ENCODE measurements around the gene CAMK4. TPM values are rescaled to one million over a fixed set of nuclear protein-coding genes. Genes with fewer than 3 reads are reported as not detected.

Gene CAMK4
- total RNA-seq, 2 experiments from 2014 or later = 33.3 to 36.5 TPM

DNA sequence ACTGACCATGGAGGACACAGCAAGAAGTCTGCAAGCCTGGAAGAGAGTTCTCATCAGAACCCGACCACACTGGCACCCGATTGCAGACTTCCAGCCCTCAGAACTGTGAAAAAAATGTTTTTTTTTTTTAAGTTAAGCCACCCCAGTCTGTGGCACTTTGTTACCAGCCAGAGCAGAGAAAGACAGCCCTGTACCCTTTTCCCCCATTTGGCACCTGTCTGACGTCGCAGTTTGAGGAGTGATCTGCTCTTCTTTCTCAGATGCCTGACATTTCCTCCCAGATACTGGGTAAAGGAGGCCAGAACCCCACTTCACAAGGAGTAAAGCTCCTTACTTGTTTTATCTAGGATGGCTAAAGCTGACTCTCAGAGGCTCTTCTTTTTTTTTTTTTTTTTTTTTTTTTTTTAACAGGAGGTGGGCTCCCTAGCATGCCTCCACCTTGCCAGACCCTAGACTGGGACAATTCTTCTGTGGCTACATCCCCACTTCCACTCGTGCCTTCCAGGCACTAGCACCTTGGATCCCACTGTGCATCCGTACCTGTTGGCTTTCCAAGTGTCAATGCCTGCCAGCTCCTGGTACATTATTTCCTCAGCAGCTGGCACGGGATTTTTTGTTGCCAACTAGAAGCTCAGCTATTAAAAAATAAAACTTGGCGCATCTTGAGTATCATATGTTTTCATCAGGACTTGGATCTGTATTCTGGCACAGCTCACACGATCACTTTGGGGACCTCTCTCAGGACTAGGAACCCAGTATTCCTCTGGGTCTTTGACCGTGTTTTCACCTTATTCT, 14.4 kb downstream of the CAMK4 start:
- Mint-ChIP-seq H3K4me3 (no peak overlapping the region), H3K4me1 (ENCODE audit: low read depth) (peaks cover 92% of the 10 kb centered on the region), H3K36me3 (no peaks in the 10 kb centered on the region), H3K9me3 (no peaks in the 10 kb centered on the region), H3K27me3 (no peaks in the 10 kb centered on the region), H3K27ac (peak overlapping the region; percentile 83)
- no peak for DNase-seq
- intact Hi-C loops (cut with micrococcal nuclease) = loop anchor here (10.0 kb wide), 1 partner anchor 1686 kb away; the partner anchor contains the start of gene REEP5
- ChIA-PET POLR2A (interaction anchor here (1.1 to 6.0 kb wide), 2 partner anchors 9 to 15 kb away, joined by 3 to 42 read pairs; no protein-coding TSS in a partner anchor), CTCF (interaction anchor here (1.4 to 4.3 kb wide), 3 partner anchors 14 to 81 kb away, joined by 3 to 21 read pairs (median 13); no protein-coding TSS in a partner anchor)

DNA sequence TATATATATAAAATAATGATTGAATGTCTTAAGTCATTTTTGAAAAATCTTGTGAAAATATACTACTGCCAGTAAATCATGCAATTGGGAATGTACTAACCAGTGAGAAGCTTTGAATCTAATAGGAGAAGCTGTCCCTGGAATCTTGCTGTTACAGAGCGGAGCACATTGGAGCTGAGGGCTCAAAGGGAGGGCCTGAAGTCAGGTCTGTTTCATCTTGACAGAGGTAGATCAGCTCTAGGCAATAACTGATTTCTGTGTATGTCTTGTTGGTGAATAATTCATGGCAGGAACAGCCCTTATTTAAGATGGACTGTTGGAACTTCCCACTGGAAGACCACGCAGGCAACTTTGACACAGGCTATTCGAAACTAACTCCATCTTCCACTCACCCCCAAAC, 17.5 kb downstream of the CAMK4 start:
- Mint-ChIP-seq H3K36me3 (peaks cover 2% of the 10 kb centered on the region), H3K9me3 (no peaks in the 10 kb centered on the region), H3K27me3 (no peaks in the 10 kb centered on the region), H3K27ac (no peak overlapping the region), H3K4me3 (no peak overlapping the region), H3K4me1 (ENCODE audit: low read depth) (peaks cover 84% of the 10 kb centered on the region)
- intact Hi-C loops (cut with micrococcal nuclease) = no loop called here
- DNase-seq = no peak
- ChIA-PET POLR2A (no interaction called here), CTCF (interaction anchor here (0.6 to 1.5 kb wide), 3 partner anchors 10 to 84 kb away, joined by 3 to 6 read pairs (median 4); no protein-coding TSS in a partner anchor)

DNA sequence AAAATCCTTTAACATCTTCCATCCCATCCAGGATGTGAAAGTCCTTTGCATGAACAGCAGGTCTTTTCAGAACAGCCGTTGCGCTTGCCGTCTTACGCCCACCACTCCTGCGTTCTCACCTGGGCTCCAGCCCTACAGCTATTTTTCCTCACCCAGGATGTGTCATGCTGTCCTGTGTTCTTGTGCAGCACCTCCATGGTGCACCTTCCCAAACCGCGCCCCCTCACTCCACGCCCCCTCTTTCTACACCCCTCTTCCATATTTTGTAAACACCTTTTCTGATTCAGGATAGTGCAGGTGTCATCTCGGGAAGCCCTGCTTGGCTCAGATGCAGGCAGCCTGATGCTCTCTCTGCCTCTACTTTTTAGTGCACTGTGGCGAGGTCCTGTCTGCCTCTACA, 18.4 kb downstream of the CAMK4 start:
- Mint-ChIP-seq H3K9me3 (no peaks in the 10 kb centered on the region), H3K4me3 (no peak overlapping the region), H3K27ac (no peak overlapping the region), H3K4me1 (ENCODE audit: low read depth) (peaks cover 78% of the 10 kb centered on the region), H3K27me3 (no peaks in the 10 kb centered on the region), H3K36me3 (peaks cover 2% of the 10 kb centered on the region)
- CTCF ChIA-PET = no interaction called here
- intact Hi-C loops (cut with micrococcal nuclease) = no loop called here
- POLR2A ChIA-PET = no interaction called here
- DNase-seq = no peak

DNA sequence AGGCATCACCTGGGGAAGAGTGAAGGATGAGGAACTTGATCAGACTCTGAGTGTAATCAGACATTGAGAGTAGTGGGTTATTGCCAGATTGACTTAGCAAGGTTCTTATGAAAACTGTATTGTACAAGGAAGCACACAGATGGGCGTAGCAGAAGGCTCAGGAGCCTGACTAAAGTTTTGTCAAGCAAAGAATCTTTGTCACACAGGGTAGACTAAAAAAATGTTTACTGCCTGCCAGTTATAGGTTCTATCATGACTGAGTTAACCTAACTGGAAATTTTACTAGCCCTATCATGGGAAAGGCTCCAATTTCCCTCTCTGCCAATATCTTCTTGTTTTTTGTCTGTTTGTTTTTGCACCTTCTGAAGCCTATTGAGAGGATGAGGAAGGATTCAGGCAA, 19.1 kb downstream of the CAMK4 start:
- no peak for DNase-seq
- Mint-ChIP-seq H3K4me3 (no peak overlapping the region), H3K4me1 (ENCODE audit: low read depth) (peaks cover 78% of the 10 kb centered on the region), H3K27me3 (no peaks in the 10 kb centered on the region), H3K36me3 (peaks cover 5% of the 10 kb centered on the region), H3K9me3 (no peaks in the 10 kb centered on the region), H3K27ac (no peak overlapping the region)
- CTCF ChIA-PET = interaction anchor here (1.3 kb wide), 1 partner anchor 35 kb away, joined by 4 read pairs; no protein-coding TSS in a partner anchor
- POLR2A ChIA-PET = no interaction called here
- intact Hi-C loops (cut with micrococcal nuclease) = no loop called here

DNA sequence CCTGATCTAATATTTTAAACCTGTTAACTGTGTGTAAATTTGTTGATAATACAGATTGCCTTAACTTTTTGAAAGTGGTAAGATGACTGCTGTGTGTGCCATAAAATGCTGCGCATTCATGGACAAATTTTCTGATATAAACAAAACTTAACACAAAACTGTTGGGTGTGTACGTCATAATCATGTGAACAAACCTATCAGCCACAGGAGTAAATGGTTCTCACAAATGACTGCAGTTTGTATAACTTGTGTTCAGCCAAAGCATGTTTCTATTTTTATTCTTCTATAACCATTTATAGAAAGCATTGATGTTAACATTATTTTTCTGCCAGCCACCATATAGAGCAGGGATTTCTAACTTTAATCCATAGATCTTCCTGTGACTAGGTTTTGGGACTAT, 21.5 kb downstream of the CAMK4 start:
- ChIA-PET POLR2A (interaction anchor here (1.0 to 1.6 kb wide), 2 partner anchors 8 to 24 kb away, joined by 3 to 6 read pairs; no protein-coding TSS in a partner anchor), CTCF (interaction anchor here (1.0 to 1.6 kb wide), 4 partner anchors 10 to 33 kb away, joined by 3 to 7 read pairs (median 3); no protein-coding TSS in a partner anchor)
- Mint-ChIP-seq H3K4me1 (ENCODE audit: low read depth) (peaks cover 73% of the 10 kb centered on the region), H3K27ac (peak overlapping the region; percentile 49), H3K4me3 (no peak overlapping the region), H3K9me3 (no peaks in the 10 kb centered on the region), H3K36me3 (peaks cover 5% of the 10 kb centered on the region), H3K27me3 (no peaks in the 10 kb centered on the region)
- DNase-seq = no peak
- intact Hi-C loops (cut with micrococcal nuclease) = no loop called here

DNA sequence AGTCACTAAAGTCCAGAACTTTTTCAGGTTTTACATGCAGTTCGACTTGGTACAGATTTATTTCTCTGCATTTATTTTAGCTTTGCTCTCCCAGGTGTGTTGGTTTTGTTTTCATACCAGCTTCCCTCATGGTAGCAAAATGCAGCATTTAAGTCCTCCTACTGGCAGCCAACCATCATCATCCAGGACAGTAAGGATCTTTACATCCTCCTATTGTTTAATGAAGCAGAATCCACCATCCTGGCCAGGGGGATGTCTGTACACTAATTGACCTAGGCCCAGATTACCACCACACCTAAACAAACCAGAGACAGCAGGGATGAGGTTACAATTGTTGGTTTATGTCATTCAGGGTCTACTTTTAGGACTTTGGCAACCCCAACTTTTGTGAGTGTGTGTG, 22.3 kb downstream of the CAMK4 start:
- H3K4me3 Mint-ChIP-seq = no peak overlapping the region
- peaks cover 75% of the 10 kb centered on the region for H3K4me1 Mint-ChIP-seq (ENCODE audit: low read depth)
- ChIA-PET CTCF (interaction anchor here (0.6 to 1.6 kb wide), 6 partner anchors 9 to 33 kb away, joined by 3 to 7 read pairs (median 3); no protein-coding TSS in a partner anchor), POLR2A (interaction anchor here (1.0 kb wide), 1 partner anchor 9 kb away, joined by 6 read pairs; no protein-coding TSS in a partner anchor)
- no peak overlapping the region for H3K27ac Mint-ChIP-seq
- intact Hi-C loops (cut with micrococcal nuclease) = no loop called here
- no peaks in the 10 kb centered on the region for H3K9me3 Mint-ChIP-seq
- H3K27me3 Mint-ChIP-seq = no peaks in the 10 kb centered on the region
- no peak for DNase-seq
- peaks cover 5% of the 10 kb centered on the region for H3K36me3 Mint-ChIP-seq

DNA sequence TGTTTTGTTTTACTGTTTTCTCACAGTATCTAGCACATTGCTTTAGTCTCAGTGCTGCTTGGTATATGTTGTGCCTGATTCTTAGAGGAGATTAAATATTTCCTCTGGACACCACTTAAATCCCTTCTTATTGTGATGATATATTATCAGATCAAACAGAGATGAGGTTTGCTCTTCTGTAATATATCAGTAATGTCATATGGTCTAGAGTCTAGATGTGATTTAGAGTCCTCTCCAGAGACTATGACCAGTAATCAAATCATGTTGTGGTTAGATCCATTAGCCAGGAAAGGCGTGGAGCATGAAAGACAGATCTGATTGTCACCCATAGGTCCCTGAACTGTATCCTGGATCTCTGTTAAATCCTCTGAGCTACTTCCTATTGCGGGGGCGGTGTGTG, 24.4 kb downstream of the CAMK4 start:
- CTCF ChIA-PET = interaction anchor here (0.7 to 1.8 kb wide), 3 partner anchors 12 to 30 kb away, joined by 3 to 5 read pairs (median 4); no protein-coding TSS in a partner anchor
- POLR2A ChIA-PET = no interaction called here
- Mint-ChIP-seq H3K9me3 (no peaks in the 10 kb centered on the region), H3K4me3 (no peak overlapping the region), H3K27ac (peak overlapping the region; percentile 36), H3K36me3 (peaks cover 8% of the 10 kb centered on the region), H3K4me1 (ENCODE audit: low read depth) (peaks cover 78% of the 10 kb centered on the region), H3K27me3 (no peaks in the 10 kb centered on the region)
- intact Hi-C loops (cut with micrococcal nuclease) = no loop called here
- no peak for DNase-seq

DNA sequence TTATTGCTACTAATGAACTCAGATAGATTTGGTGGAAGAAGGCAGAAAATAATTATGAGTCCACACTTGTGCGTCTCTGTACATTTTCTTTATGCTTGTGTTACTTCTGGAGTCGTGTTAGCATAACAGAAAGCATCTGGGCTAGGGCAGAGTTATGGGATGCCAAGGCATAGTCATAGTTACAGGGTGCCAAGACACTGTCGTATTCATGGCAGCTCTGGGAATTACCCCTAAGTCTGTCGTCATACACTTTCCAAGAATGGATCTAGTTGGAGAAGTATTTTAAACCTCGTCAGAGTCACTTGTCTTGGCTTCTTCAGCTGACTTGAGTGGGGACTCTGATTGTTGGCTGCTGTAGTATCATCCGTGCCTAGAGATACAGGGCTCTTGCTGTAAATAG, 27.7 kb downstream of the CAMK4 start:
- Mint-ChIP-seq H3K27ac (peak overlapping the region; percentile 70), H3K4me3 (no peak overlapping the region), H3K27me3 (no peaks in the 10 kb centered on the region), H3K36me3 (peaks cover 8% of the 10 kb centered on the region), H3K4me1 (ENCODE audit: low read depth) (peaks cover 85% of the 10 kb centered on the region), H3K9me3 (peaks cover 3% of the 10 kb centered on the region)
- no peak for DNase-seq
- ChIA-PET POLR2A (interaction anchor here (0.7 to 0.8 kb wide), 2 partner anchors 26 to 1556 kb away, joined by 3 read pairs; no protein-coding TSS in a partner anchor), CTCF (interaction anchor here (1.2 to 4.0 kb wide), 3 partner anchors 16 to 28 kb away, joined by 3 to 33 read pairs (median 5); no protein-coding TSS in a partner anchor)
- intact Hi-C loops (cut with micrococcal nuclease) = loop anchor here (5.0 to 10.0 kb wide), 3 partner anchors 903 to 1837 kb away; no protein-coding TSS in a partner anchor

DNA sequence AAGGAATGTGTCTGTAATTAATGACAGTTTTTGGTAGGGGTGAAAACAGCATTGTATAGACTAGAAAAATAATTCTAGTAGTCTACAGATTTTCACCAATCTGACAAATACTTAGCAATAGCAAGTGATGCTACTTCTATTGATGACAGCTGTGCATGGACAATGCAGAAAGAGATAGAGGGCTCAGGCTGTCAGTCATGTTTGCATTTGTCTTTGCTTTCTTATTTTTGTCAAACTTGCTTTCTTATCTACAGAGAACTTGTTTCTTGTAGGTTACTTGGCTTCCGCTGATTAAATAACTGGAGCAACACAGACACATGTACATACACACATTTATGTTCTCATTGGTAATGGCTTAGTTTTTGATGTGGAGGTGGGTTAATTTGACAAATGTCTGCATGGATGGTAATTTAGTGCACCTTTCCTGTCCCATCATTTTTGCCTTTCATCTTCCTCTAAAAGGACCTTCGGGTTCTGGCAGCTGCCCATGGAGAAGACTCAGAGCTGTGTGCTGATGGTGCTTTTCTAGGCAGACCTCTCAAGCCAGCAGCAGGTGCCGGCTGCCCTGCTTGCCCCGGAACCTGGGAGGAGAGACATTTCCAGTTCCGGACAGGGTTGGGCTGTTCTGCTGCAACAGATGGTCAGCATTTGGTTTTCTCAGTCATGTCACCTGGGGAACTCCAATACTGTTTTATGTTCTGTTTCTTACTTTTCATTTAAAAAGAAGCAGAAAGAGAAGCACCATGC, 28.8 kb downstream of the CAMK4 start:
- ChIA-PET POLR2A (interaction anchor here (2.5 to 3.6 kb wide), 4 partner anchors 16 to 29 kb away, joined by 20 to 42 read pairs (median 27); partner anchors contain the start of gene CAMK4), CTCF (interaction anchor here (1.3 to 4.0 kb wide), 6 partner anchors 14 to 29 kb away, joined by 3 to 44 read pairs (median 23); partner anchors contain the start of gene CAMK4)
- intact Hi-C loops (cut with micrococcal nuclease) = loop anchor here (5.0 to 10.0 kb wide), 3 partner anchors 902 to 1838 kb away; no protein-coding TSS in a partner anchor
- H3K4me3 Mint-ChIP-seq = peak overlapping the region; percentile 66
- peak overlapping the region; percentile 83 for H3K27ac Mint-ChIP-seq
- H3K4me1 Mint-ChIP-seq (ENCODE audit: low read depth) = peaks cover 88% of the 10 kb centered on the region
- peaks cover 13% of the 10 kb centered on the region for H3K9me3 Mint-ChIP-seq
- DNase-seq = no peak
- no peaks in the 10 kb centered on the region for H3K27me3 Mint-ChIP-seq
- H3K36me3 Mint-ChIP-seq = peaks cover 16% of the 10 kb centered on the region

DNA sequence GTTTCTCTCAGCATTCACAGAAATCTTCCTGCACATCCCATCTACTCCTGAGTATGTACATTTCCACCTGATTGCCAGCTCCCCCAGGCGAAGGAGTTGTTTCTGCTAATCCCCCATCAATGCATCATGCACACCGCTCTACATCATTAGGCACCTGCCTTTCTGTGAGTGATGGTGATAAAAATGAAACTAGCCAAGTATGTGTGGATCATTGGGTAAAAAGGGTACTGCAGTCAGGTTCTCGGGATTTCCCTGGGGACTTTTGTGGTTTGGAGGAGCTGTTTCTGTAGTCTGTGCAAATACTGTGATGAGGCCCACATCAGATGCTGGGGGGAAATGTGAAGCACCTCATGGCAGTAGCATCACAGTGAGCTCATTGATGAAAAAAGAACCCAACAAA, 30.4 kb downstream of the CAMK4 start:
- CTCF ChIA-PET = interaction anchor here (0.8 to 4.0 kb wide), 14 partner anchors 8 to 277 kb away, joined by 3 to 44 read pairs (median 4); partner anchors contain the start of gene CAMK4
- Mint-ChIP-seq H3K4me1 (ENCODE audit: low read depth) (peaks cover 92% of the 10 kb centered on the region), H3K36me3 (peaks cover 22% of the 10 kb centered on the region), H3K9me3 (peaks cover 16% of the 10 kb centered on the region), H3K27me3 (no peaks in the 10 kb centered on the region), H3K27ac (peak overlapping the region; percentile 85), H3K4me3 (peak overlapping the region; percentile 57)
- peak; percentile 89 for DNase-seq
- POLR2A ChIA-PET = interaction anchor here (0.6 to 3.6 kb wide), 11 partner anchors 14 to 906 kb away, joined by 3 to 42 read pairs (median 4); partner anchors contain the start of gene CAMK4
- intact Hi-C loops (cut with micrococcal nuclease) = loop anchor here (1.0 to 10.0 kb wide), 8 partner anchors 17 to 1840 kb away; no protein-coding TSS in a partner anchor

DNA sequence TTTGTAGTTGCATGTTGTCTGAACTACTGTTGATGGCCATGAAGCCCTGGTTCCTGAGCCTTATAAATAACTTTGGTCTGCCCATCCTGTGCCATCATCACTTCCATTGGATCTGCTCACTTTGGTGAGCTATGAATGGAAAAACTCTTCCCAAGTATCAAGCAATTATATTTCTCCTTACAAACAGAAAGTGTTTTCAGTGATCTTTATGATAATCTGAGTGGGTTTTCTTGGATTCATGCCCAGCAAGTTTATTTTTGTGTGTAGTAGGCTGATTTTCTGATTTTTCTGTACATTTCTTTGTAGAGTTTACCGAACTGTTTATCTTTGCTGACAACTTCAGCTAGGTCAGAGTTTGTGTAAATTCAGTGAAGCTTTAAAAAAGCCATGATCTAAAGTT, 31.0 kb downstream of the CAMK4 start:
- intact Hi-C loops (cut with micrococcal nuclease) = loop anchor here (10.0 kb wide), 2 partner anchors 900 to 1840 kb away; no protein-coding TSS in a partner anchor
- POLR2A ChIA-PET = interaction anchor here (0.7 to 3.6 kb wide), 10 partner anchors 14 to 502 kb away, joined by 3 to 42 read pairs (median 4); partner anchors contain the start of gene CAMK4
- Mint-ChIP-seq H3K27me3 (no peaks in the 10 kb centered on the region), H3K4me3 (peak overlapping the region; percentile 50), H3K9me3 (peaks cover 16% of the 10 kb centered on the region), H3K27ac (peak overlapping the region; percentile 85), H3K36me3 (peaks cover 22% of the 10 kb centered on the region), H3K4me1 (ENCODE audit: low read depth) (peaks cover 88% of the 10 kb centered on the region)
- no peak for DNase-seq
- CTCF ChIA-PET = interaction anchor here (0.8 to 4.0 kb wide), 14 partner anchors 9 to 276 kb away, joined by 3 to 44 read pairs (median 4); partner anchors contain the start of gene CAMK4
